ENCODE results near the gene CTLA4. TPM values are rescaled to one million over a fixed set of nuclear protein-coding genes. Genes with fewer than 3 reads are reported as not detected.

Gene CTLA4
- total RNA-seq, 1 experiment from 2014 or later = not detected

- ChIA-PET POLR2A (no interaction called here), CTCF (interaction anchor here (0.6 kb wide), 1 partner anchor 454 kb away, joined by 3 read pairs; no protein-coding TSS in a partner anchor)
- Mint-ChIP-seq H3K27me3 (ENCODE audit: insufficient read depth, unreplicated experiment) (peaks cover 35% of the 10 kb centered on the region), H3K4me3 (ENCODE audit: unreplicated experiment) (no peak overlapping the region), H3K36me3 (ENCODE audit: insufficient read depth, unreplicated experiment) (no peaks in the 10 kb centered on the region), H3K27ac (ENCODE audit: low read depth, unreplicated experiment) (no peak overlapping the region), H3K9me3 (ENCODE audit: unreplicated experiment) (no peaks in the 10 kb centered on the region), H3K4me1 (ENCODE audit: insufficient read depth, unreplicated experiment) (no peaks in the 10 kb centered on the region)
- no peak for DNase-seq (ENCODE audit: unreplicated experiment)
- intact Hi-C loops (cut with micrococcal nuclease) = no loop called here
- BruUV-seq (replicated peaks) = no TSS peak
- TF ChIP-seq CTCF (IDR thresholded peaks at IDR 0.05; ENCODE audit: unreplicated experiment) = no peak
These were observed 46.4 kb downstream of the CTLA4 start for GRCh38 chr2:203913947-203914346.

GRCh38 chr2:203914546-203915182 is 47.1 kb downstream of the CTLA4 start:
- no peak overlapping the region for H3K27ac Mint-ChIP-seq (ENCODE audit: low read depth, unreplicated experiment)
- DNase-seq (ENCODE audit: unreplicated experiment) = no peak
- CTCF ChIA-PET = interaction anchor here (0.6 kb wide), 2 partner anchors 453 to 820 kb away, joined by 3 to 4 read pairs; no protein-coding TSS in a partner anchor
- BruUV-seq (replicated peaks) = no TSS peak
- POLR2A ChIA-PET = interaction anchor here (1.2 kb wide), 1 partner anchor 44 kb away, joined by 3 read pairs; no protein-coding TSS in a partner anchor
- TF ChIP-seq CTCF (IDR thresholded peaks at IDR 0.05; ENCODE audit: unreplicated experiment) = no peak
- H3K36me3 Mint-ChIP-seq (ENCODE audit: insufficient read depth, unreplicated experiment) = no peaks in the 10 kb centered on the region
- intact Hi-C loops (cut with micrococcal nuclease) = no loop called here
- no peak overlapping the region for H3K4me3 Mint-ChIP-seq (ENCODE audit: unreplicated experiment)
- no peaks in the 10 kb centered on the region for H3K9me3 Mint-ChIP-seq (ENCODE audit: unreplicated experiment)
- H3K27me3 Mint-ChIP-seq (ENCODE audit: insufficient read depth, unreplicated experiment) = peaks cover 35% of the 10 kb centered on the region
- H3K4me1 Mint-ChIP-seq (ENCODE audit: insufficient read depth, unreplicated experiment) = no peaks in the 10 kb centered on the region

- no peak for DNase-seq (ENCODE audit: unreplicated experiment)
- H3K27ac Mint-ChIP-seq (ENCODE audit: low read depth, unreplicated experiment) = no peak overlapping the region
- no peaks in the 10 kb centered on the region for H3K4me1 Mint-ChIP-seq (ENCODE audit: insufficient read depth, unreplicated experiment)
- ChIA-PET CTCF (interaction anchor here (0.6 kb wide), 1 partner anchor 249 kb away, joined by 3 read pairs; no protein-coding TSS in a partner anchor), POLR2A (interaction anchor here (1.2 kb wide), 1 partner anchor 43 kb away, joined by 3 read pairs; no protein-coding TSS in a partner anchor)
- no peaks in the 10 kb centered on the region for H3K36me3 Mint-ChIP-seq (ENCODE audit: insufficient read depth, unreplicated experiment)
- intact Hi-C loops (cut with micrococcal nuclease) = no loop called here
- H3K4me3 Mint-ChIP-seq (ENCODE audit: unreplicated experiment) = no peak overlapping the region
- BruUV-seq (replicated peaks) = no TSS peak
- no peaks in the 10 kb centered on the region for H3K9me3 Mint-ChIP-seq (ENCODE audit: unreplicated experiment)
- H3K27me3 Mint-ChIP-seq (ENCODE audit: insufficient read depth, unreplicated experiment) = peaks cover 35% of the 10 kb centered on the region
- TF ChIP-seq CTCF (IDR thresholded peaks at IDR 0.05; ENCODE audit: unreplicated experiment) = no peak
These were observed 47.7 kb downstream of the CTLA4 start for GRCh38 chr2:203915256-203915655.

GRCh38 chr2:203916756-203917155 is 49.2 kb downstream of the CTLA4 start:
- Mint-ChIP-seq H3K4me1 (ENCODE audit: insufficient read depth, unreplicated experiment) (no peaks in the 10 kb centered on the region), H3K27me3 (ENCODE audit: insufficient read depth, unreplicated experiment) (peaks cover 35% of the 10 kb centered on the region), H3K36me3 (ENCODE audit: insufficient read depth, unreplicated experiment) (no peaks in the 10 kb centered on the region), H3K4me3 (ENCODE audit: unreplicated experiment) (no peak overlapping the region), H3K9me3 (ENCODE audit: unreplicated experiment) (no peaks in the 10 kb centered on the region), H3K27ac (ENCODE audit: low read depth, unreplicated experiment) (no peak overlapping the region)
- CTCF ChIA-PET = interaction anchor here (0.6 kb wide), 2 partner anchors 34 to 1341 kb away, joined by 3 read pairs; no protein-coding TSS in a partner anchor
- DNase-seq (ENCODE audit: unreplicated experiment) = no peak
- POLR2A ChIA-PET = no interaction called here
- TF ChIP-seq CTCF (IDR thresholded peaks at IDR 0.05; ENCODE audit: unreplicated experiment) = no peak
- intact Hi-C loops (cut with micrococcal nuclease) = no loop called here
- BruUV-seq (replicated peaks) = no TSS peak

Measured in MCF 10A (cell line).